ENCODE data around the gene DDX52.

The DDX52 gene

GRCh38 chr17:37647856-37648255 is 4.6 kb upstream of the DDX52 start:
- no peak for TF ChIP-seq CTCF (IDR thresholded peaks at IDR 0.05)

DNA sequence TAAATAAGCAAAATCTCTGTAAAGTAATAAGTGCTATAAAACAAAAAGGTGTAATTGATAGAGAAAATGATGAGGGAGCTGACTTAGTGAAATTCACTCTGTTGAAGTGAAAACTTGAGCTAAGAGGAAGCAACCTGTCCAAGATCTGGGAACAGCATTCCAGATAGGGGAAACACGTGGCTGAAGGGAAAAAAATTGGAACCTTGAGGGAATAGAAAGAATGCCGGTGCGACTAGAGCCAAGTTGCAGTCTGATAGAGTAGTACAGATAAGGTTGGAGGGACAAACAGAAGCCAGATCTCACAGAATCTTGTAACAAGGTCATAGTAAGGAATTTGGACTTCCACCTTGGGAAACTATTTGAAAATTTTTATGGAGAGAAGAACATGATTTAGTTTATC is 623 bp upstream of the DDX52 start:
- TF ChIP-seq CTCF (IDR thresholded peaks at IDR 0.05): no peak

DNA sequence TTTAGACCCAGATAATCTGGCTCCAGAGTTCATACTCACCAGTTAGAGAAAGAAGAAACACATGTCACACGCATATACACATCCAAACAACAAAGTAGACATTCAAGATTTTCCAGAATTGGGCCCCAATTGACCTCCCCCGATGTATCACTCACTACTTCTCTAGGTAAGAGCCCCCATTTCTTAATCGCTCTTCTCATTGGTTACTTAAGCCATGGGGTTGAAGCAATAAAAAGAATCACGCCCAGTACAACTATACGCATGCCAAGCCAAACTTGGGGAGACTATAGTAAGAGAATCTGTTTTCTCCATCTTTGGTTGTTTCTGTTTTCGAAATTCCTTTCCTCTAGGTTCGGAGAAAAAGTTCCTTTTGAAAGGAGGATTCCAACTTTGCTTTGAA is 565 bp downstream of the DDX52 start:
- no peak for TF ChIP-seq CTCF (IDR thresholded peaks at IDR 0.05)

DNA sequence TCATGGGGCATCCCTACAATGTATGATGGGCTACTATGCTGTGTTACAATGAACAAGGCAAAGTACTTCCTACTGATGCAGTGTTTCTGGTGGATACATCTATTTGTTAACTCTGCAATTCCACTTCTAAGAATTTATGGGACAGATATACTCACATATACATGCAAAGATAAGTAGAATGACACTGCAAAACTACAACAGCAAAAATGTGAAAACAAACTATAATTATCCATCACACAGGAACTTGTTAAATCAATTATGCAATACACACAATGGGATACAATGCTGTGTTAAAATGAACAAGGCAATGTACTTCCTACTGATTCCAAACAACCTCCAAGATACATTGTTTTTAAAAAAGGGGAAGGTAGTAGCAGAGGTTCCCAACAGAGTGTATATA is 3.2 kb downstream of the DDX52 start:
- TF ChIP-seq CTCF (IDR thresholded peaks at IDR 0.05): no peak

DNA sequence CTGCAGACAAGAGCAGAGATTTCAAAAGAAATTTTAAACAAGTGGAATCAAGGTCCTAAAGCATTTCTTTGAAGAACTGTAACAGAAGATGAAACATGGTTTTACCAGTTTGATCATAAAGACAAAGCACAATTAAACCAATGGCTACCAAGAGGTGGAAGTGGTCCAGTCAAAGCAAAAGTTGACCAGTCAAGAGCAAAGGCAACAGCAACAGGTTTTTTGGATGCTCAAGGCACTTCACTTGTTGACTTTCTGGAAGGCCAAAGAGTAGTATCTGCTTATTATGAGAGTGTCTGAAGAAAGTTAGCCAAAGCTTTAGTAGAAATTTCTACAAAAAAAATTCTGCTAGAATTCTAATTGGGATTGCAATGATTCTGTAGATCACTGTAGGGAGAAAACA is 5.3 kb downstream of the DDX52 start:
- no peak for TF ChIP-seq CTCF (IDR thresholded peaks at IDR 0.05)

- no peak for TF ChIP-seq CTCF (IDR thresholded peaks at IDR 0.05)
Observed at GRCh38 chr17:37614823-37615222, 28.4 kb downstream of the DDX52 start.

DNA sequence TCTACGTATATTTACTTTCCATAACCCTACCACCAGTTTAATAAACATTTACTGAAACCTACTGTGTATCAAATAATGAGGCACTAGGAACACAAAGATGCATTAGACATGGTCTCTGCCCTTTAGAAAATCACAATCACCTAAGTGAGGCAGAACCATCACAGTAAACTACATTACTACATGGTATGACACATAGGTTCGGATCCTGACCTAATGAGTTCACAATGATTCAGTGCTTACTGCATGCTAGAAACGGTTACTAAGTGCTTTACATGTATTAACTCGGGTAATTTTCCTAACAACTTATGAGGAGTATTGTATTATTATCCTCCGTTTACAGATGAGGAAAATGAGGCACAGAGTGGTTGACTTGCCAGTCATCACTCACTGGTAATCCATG is 28.9 kb downstream of the DDX52 start:
- TF ChIP-seq CTCF (IDR thresholded peaks at IDR 0.05): no peak

DNA sequence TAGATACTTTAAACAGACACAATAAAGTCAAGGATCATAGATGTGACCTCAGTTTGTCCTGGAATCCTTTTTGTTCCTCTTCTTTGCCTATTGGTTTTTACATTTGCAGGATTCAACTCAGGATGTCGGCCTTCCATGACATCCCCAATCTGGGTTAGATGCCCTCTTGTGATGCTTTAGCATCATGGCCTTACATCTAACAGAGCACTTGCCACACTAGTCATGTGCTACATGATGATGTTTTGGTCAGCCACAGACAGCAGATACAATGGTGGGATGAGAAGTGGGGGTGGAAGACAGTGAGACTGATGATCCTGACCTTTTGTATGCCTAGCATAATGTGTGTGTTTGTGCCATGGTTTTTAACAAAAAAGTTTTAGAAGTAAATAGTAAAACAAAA is 32.3 kb downstream of the DDX52 start:
- TF ChIP-seq CTCF (IDR thresholded peaks at IDR 0.05): no peak

Data from LNCAP (cell line).